ENCODE results near the gene BNIP5. TPM values are rescaled to one million over a fixed set of nuclear protein-coding genes. Genes with fewer than 3 reads are reported as not detected.

BNIP5 gene
- total RNA-seq, 1 experiment from 2014 or later: not detected

DNA sequence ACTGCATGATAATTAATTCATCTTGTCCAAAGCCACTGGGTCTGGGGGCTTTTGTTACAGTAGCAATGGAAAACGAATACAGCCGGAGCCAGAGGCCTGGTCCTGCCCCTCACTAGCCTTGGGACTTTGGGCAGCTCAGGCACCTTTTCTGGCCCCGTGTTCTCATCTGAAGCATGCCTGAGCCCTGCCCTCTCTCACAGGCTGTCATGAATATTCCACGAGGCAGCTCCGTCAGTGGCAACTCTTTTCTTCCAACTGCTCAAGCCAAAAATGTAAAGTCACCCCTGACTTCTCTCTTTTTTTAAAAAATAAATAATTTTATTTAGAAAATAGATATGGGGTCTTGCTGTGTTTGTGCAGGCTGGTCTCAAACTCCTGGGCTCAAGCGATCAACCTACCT, 5.3 kb downstream of the BNIP5 start:
- no peak overlapping the region for H3K4me3 ChIP-seq
- no peaks in the 10 kb centered on the region for H3K27me3 ChIP-seq (ENCODE audit: insufficient read depth, low read depth)
- no peaks in the 10 kb centered on the region for H4K20me1 ChIP-seq (ENCODE audit: insufficient read depth)
- peaks cover 14% of the 10 kb centered on the region for H3K4me1 ChIP-seq (replicated peaks; ENCODE audit: insufficient read depth)
- H3K27ac ChIP-seq: no peak overlapping the region
- H2AFZ ChIP-seq: no peak overlapping the region
- H3K9me2 ChIP-seq (ENCODE audit: insufficient read depth): no peaks in the 10 kb centered on the region
- no peaks in the 10 kb centered on the region for H3K36me3 ChIP-seq (ENCODE audit: low read depth)
- H3K79me2 ChIP-seq (ENCODE audit: low read depth): no peaks in the 10 kb centered on the region
- no peak for DNase-seq
- BruUV-seq (replicated peaks): no TSS peak
- no peaks in the 10 kb centered on the region for H3K9me3 ChIP-seq (ENCODE audit: insufficient read depth, low read depth)
- no peak for TF ChIP-seq EZH2 (IDR thresholded peaks at IDR 0.05; ENCODE audit: low read depth)
- TF ChIP-seq, protein P1, sequence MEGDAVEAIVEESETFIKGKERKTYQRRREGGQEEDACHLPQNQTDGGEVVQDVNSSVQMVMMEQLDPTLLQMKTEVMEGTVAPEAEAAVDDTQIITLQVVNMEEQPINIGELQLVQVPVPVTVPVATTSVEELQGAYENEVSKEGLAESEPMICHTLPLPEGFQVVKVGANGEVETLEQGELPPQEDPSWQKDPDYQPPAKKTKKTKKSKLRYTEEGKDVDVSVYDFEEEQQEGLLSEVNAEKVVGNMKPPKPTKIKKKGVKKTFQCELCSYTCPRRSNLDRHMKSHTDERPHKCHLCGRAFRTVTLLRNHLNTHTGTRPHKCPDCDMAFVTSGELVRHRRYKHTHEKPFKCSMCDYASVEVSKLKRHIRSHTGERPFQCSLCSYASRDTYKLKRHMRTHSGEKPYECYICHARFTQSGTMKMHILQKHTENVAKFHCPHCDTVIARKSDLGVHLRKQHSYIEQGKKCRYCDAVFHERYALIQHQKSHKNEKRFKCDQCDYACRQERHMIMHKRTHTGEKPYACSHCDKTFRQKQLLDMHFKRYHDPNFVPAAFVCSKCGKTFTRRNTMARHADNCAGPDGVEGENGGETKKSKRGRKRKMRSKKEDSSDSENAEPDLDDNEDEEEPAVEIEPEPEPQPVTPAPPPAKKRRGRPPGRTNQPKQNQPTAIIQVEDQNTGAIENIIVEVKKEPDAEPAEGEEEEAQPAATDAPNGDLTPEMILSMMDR (conservative IDR thresholded peaks at IDR 0.05): no peak
- H3F3A ChIP-seq (ENCODE audit: insufficient read depth, low read depth): peaks cover 12% of the 10 kb centered on the region; the same call in 1 of the 2 replicates
- ChIA-PET POLR2A (ENCODE audit: unreplicated experiment) (no interaction called here), CTCF (no interaction called here)
- intact Hi-C loops (cut with micrococcal nuclease; ENCODE audit: unreplicated experiment): no loop called here
- H3K4me2 ChIP-seq: no peak overlapping the region

- H3K4me2 ChIP-seq: no peak overlapping the region
Measured at GRCh38 chr6:36330366-36330765, 6.3 kb downstream of the BNIP5 start.

GRCh38 chr6:36329798-36330291, 6.8 kb downstream of the BNIP5 start:
- Histone ChIP-seq H3K27ac (no peak overlapping the region), H3K4me1 (replicated peaks; ENCODE audit: insufficient read depth) (peaks cover 6% of the 10 kb centered on the region), H4K20me1 (ENCODE audit: insufficient read depth) (no peaks in the 10 kb centered on the region), H3K9me2 (ENCODE audit: insufficient read depth) (no peaks in the 10 kb centered on the region), H3K36me3 (ENCODE audit: low read depth) (no peaks in the 10 kb centered on the region), H3K4me3 (no peak overlapping the region), H2AFZ (no peak overlapping the region), H3F3A (ENCODE audit: insufficient read depth, low read depth) (peaks cover 4% of the 10 kb centered on the region; the same call in 1 of the 2 replicates), H3K27me3 (ENCODE audit: insufficient read depth, low read depth) (no peaks in the 10 kb centered on the region), H3K79me2 (ENCODE audit: low read depth) (no peaks in the 10 kb centered on the region), H3K9me3 (ENCODE audit: insufficient read depth, low read depth) (no peaks in the 10 kb centered on the region), H3K4me2 (no peak overlapping the region)
- no TSS peak for BruUV-seq (replicated peaks)
- intact Hi-C loops (cut with micrococcal nuclease; ENCODE audit: unreplicated experiment): no loop called here
- TF ChIP-seq, protein P1 (conservative IDR thresholded peaks at IDR 0.05): no peak
- TF ChIP-seq EZH2 (IDR thresholded peaks at IDR 0.05; ENCODE audit: low read depth): no peak
- no peak for DNase-seq
- ChIA-PET CTCF (interaction anchor here (0.6 kb wide), 1 partner anchor 78 kb away, joined by 15 read pairs; no protein-coding TSS in a partner anchor), POLR2A (ENCODE audit: unreplicated experiment) (no interaction called here)

More at GRCh38 chr6:36330366-36330765, 6.3 kb downstream of the BNIP5 start:
- no peak for DNase-seq
- Histone ChIP-seq H2AFZ (no peak overlapping the region), H3K27me3 (ENCODE audit: insufficient read depth, low read depth) (no peaks in the 10 kb centered on the region), H3K79me2 (ENCODE audit: low read depth) (no peaks in the 10 kb centered on the region), H3K4me3 (no peak overlapping the region), H3F3A (ENCODE audit: insufficient read depth, low read depth) (peaks cover 9% of the 10 kb centered on the region; the same call in 1 of the 2 replicates), H3K36me3 (ENCODE audit: low read depth) (no peaks in the 10 kb centered on the region), H3K4me1 (replicated peaks; ENCODE audit: insufficient read depth) (peaks cover 12% of the 10 kb centered on the region), H4K20me1 (ENCODE audit: insufficient read depth) (no peaks in the 10 kb centered on the region), H3K9me2 (ENCODE audit: insufficient read depth) (no peaks in the 10 kb centered on the region), H3K27ac (no peak overlapping the region), H3K9me3 (ENCODE audit: insufficient read depth, low read depth) (no peaks in the 10 kb centered on the region)
- TF ChIP-seq, protein P1 (conservative IDR thresholded peaks at IDR 0.05): no peak
- no peak for TF ChIP-seq EZH2 (IDR thresholded peaks at IDR 0.05; ENCODE audit: low read depth)
- POLR2A ChIA-PET (ENCODE audit: unreplicated experiment): no interaction called here
- no TSS peak for BruUV-seq (replicated peaks)
- CTCF ChIA-PET: interaction anchor here (0.6 kb wide), 1 partner anchor 78 kb away, joined by 15 read pairs; no protein-coding TSS in a partner anchor
- intact Hi-C loops (cut with micrococcal nuclease; ENCODE audit: unreplicated experiment): no loop called here

Measured in PC-9 (cell line).